SK-N-SH treated with all-trans-retinoic acid at 6 μM for 48 hours (cell line): ENCODE results near the gene GDPD4.

Experiments used
- ATAC-seq: fragments of 200-7000 bp; cut with Tn5 transposase; 3 replicates; pipeline ENCODE4 v1.9.1; 2020; ENCODE audit warnings: mild to moderate bottlenecking, moderate library complexity
- ARNTL ChIP-seq: fragments of 450-650 bp; formaldehyde crosslinking; IDR thresholded peaks from 2 replicates; pipeline ENCODE4 v1.5.0; 2020; ENCODE audit warnings: low read depth, mild to moderate bottlenecking, moderate library complexity, borderline replicate concordance
- BACH2 ChIP-seq: fragments of 250-450 bp; sonication (Bioruptor Pico); IDR thresholded peaks from 2 replicates; pipeline ENCODE4 v1.9.0; 2021; ENCODE audit warnings: mild to moderate bottlenecking, borderline replicate concordance
- CREB5 ChIP-seq: fragments of 250-450 bp; sonication (Bioruptor Pico); IDR thresholded peaks from 2 replicates; pipeline ENCODE4 v1.5.1; 2020; ENCODE audit warnings: low read depth, mild to moderate bottlenecking, moderate library complexity
- CSDC2 ChIP-seq: fragments of 250-450 bp; sonication (Bioruptor Pico); IDR thresholded peaks from 2 replicates; pipeline ENCODE4 v1.5.0; 2020; ENCODE audit warnings: mild to moderate bottlenecking, moderate library complexity
- ESRRG ChIP-seq: fragments of 250-450 bp; sonication (Bioruptor Pico); IDR thresholded peaks from 2 replicates; pipeline ENCODE4 v1.6.1; 2021; ENCODE audit warnings: mild to moderate bottlenecking
- GLIS3 ChIP-seq: fragments of 250-450 bp; sonication (Bioruptor Pico); IDR thresholded peaks from 2 replicates; pipeline ENCODE4 v1.5.0; 2020; ENCODE audit warnings: mild to moderate bottlenecking, moderate library complexity
- ISL1 ChIP-seq: fragments of 250-450 bp; sonication (Bioruptor Pico); IDR thresholded peaks from 2 replicates; pipeline ENCODE4 v2.1.2; 2022; ENCODE audit warnings: mild to moderate bottlenecking, moderate library complexity
- OSR1 ChIP-seq: fragments of 250-450 bp; sonication (Bioruptor Pico); IDR thresholded peaks from 2 replicates; pipeline ENCODE4 v1.8.0; 2022; ENCODE audit warnings: moderate library complexity, mild to moderate bottlenecking, inconsistent platforms
- PATZ1 ChIP-seq: fragments of 250-450 bp; sonication (Bioruptor Pico); IDR thresholded peaks from 2 replicates; pipeline ENCODE4 v1.8.0; 2020; ENCODE audit warnings: mild to moderate bottlenecking, moderate library complexity, borderline replicate concordance
- POU6F1 ChIP-seq: fragments of 250-450 bp; sonication (Bioruptor Pico); IDR thresholded peaks from 2 replicates; pipeline ENCODE4 v1.8.0; 2021; ENCODE audit warnings: low read depth, mild to moderate bottlenecking, moderate library complexity, borderline replicate concordance
- PPARA ChIP-seq: fragments of 250-450 bp; sonication (Bioruptor Pico); IDR thresholded peaks from 2 replicates; pipeline ENCODE4 v1.5.0; 2020; ENCODE audit warnings: mild to moderate bottlenecking, borderline replicate concordance
- RARB ChIP-seq: fragments of 250-450 bp; sonication (Bioruptor Pico); IDR thresholded peaks from 2 replicates; pipeline ENCODE4 v1.8.0; 2021; ENCODE audit warnings: mild to moderate bottlenecking, moderate library complexity
- SNAI2 ChIP-seq: fragments of 250-450 bp; sonication (Bioruptor Pico); IDR thresholded peaks from 2 replicates; pipeline ENCODE4 v1.5.0; 2020; ENCODE audit warnings: mild to moderate bottlenecking, moderate library complexity
- TCF4 ChIP-seq: fragments of 250-450 bp; sonication (Bioruptor Pico); IDR thresholded peaks from 2 replicates; pipeline ENCODE4 v1.8.0; 2021; ENCODE audit warnings: mild to moderate bottlenecking, moderate library complexity, borderline replicate concordance
- TOX ChIP-seq: fragments of 250-450 bp; sonication (Bioruptor Pico); IDR thresholded peaks from 2 replicates; pipeline ENCODE4 v1.8.0; 2021; ENCODE audit warnings: mild to moderate bottlenecking, moderate library complexity, borderline replicate concordance
- TSHZ2 ChIP-seq: fragments of 250-450 bp; sonication (Bioruptor Pico); IDR thresholded peaks from 2 replicates; pipeline ENCODE4 v1.5.0; 2020; ENCODE audit warnings: mild to moderate bottlenecking, moderate library complexity
- ZC3H10 ChIP-seq: fragments of 250-450 bp; sonication (Bioruptor Pico); IDR thresholded peaks from 2 replicates; pipeline ENCODE4 v1.5.1; 2021; ENCODE audit warnings: mild to moderate bottlenecking, moderate library complexity
- ZFP3 ChIP-seq: fragments of 250-450 bp; sonication (Bioruptor Pico); IDR thresholded peaks from 2 replicates; pipeline ENCODE4 v1.5.0; 2020; ENCODE audit warnings: mild to moderate bottlenecking, moderate library complexity
- ZNF565 ChIP-seq: fragments of 450-650 bp; formaldehyde crosslinking; conservative IDR thresholded peaks from 2 replicates; pipeline ENCODE4 v1.5.0; 2020; ENCODE audit warnings: low read depth, mild to moderate bottlenecking, moderate library complexity
- ZNF70 ChIP-seq: fragments of 450-650 bp; formaldehyde crosslinking; IDR thresholded peaks from 2 replicates; pipeline ENCODE4 v1.5.0; 2020; ENCODE audit warnings: mild to moderate bottlenecking, moderate library complexity
- ZNF8 ChIP-seq: fragments of 450-650 bp; formaldehyde crosslinking; IDR thresholded peaks from 2 replicates; pipeline ENCODE4 v1.5.0; 2020; ENCODE audit warnings: mild to moderate bottlenecking, moderate library complexity

The GDPD4 gene

GRCh38 chr11:77172666-77172982 lies 128.9 kb downstream of the GDPD4 start (continued):
- TF ChIP-seq ZNF8, result no peak
- no peak for TF ChIP-seq PATZ1
- TF ChIP-seq ZFP3 (CRISPR knock-in tag), result no peak

GRCh38 chr11:77171885-77172665 lies 129.4 kb downstream of the GDPD4 start:
- no peak for ATAC-seq
- no peak for TF ChIP-seq ARNTL
- no peak for TF ChIP-seq GLIS3 (CRISPR knock-in tag)
- TF ChIP-seq ZC3H10 (CRISPR knock-in tag), result no peak
- no peak for TF ChIP-seq CREB5 (CRISPR knock-in tag)
- no peak for TF ChIP-seq TOX (CRISPR knock-in tag)
- TF ChIP-seq ESRRG (CRISPR knock-in tag), result no peak
- no peak for TF ChIP-seq ZNF70 (CRISPR knock-in tag)
- TF ChIP-seq POU6F1 (CRISPR knock-in tag), result no peak
- no peak for TF ChIP-seq CSDC2 (CRISPR knock-in tag)
- no peak for TF ChIP-seq ZNF565 (CRISPR knock-in tag)
- no peak for TF ChIP-seq ISL1 (CRISPR knock-in tag)
- TF ChIP-seq PPARA (CRISPR knock-in tag), result no peak
- TF ChIP-seq PATZ1, result no peak
- no peak for TF ChIP-seq TSHZ2 (CRISPR knock-in tag)
- no peak for TF ChIP-seq BACH2 (CRISPR knock-in tag)
- TF ChIP-seq TCF4 (CRISPR knock-in tag), result no peak
- TF ChIP-seq RARB, result no peak
- TF ChIP-seq OSR1 (CRISPR knock-in tag), result no peak
- no peak for TF ChIP-seq ZFP3 (CRISPR knock-in tag)
- TF ChIP-seq SNAI2 (CRISPR knock-in tag), result no peak

- TF ChIP-seq TSHZ2 (CRISPR knock-in tag) (no peak), ZNF8 (no peak), POU6F1 (CRISPR knock-in tag) (no peak), ARNTL (no peak)
- no peak for ATAC-seq
Measured at GRCh38 chr11:77171254-77171653, 130.2 kb downstream of the GDPD4 start.
